Measurements from ENCODE around the gene SCN2B.

- TF ChIP-seq, protein P1, sequence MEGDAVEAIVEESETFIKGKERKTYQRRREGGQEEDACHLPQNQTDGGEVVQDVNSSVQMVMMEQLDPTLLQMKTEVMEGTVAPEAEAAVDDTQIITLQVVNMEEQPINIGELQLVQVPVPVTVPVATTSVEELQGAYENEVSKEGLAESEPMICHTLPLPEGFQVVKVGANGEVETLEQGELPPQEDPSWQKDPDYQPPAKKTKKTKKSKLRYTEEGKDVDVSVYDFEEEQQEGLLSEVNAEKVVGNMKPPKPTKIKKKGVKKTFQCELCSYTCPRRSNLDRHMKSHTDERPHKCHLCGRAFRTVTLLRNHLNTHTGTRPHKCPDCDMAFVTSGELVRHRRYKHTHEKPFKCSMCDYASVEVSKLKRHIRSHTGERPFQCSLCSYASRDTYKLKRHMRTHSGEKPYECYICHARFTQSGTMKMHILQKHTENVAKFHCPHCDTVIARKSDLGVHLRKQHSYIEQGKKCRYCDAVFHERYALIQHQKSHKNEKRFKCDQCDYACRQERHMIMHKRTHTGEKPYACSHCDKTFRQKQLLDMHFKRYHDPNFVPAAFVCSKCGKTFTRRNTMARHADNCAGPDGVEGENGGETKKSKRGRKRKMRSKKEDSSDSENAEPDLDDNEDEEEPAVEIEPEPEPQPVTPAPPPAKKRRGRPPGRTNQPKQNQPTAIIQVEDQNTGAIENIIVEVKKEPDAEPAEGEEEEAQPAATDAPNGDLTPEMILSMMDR (IDR thresholded peaks at IDR 0.05), result no peak
- no peak for TF ChIP-seq ZFX (IDR thresholded peaks at IDR 0.05; ENCODE audit: borderline replicate concordance)
Measured at GRCh38 chr11:118146554-118146953, 29.9 kb downstream of the SCN2B start.

Measured in 22Rv1 (cell line).